IPS-NIHi7 (cell line): ENCODE measurements around the gene TRIB2.

ENCODE experiments used
- DNase-seq: peaks from one replicate; pipeline ENCODE4 v3.0.0; 2012; ENCODE audit warnings: mixed read lengths; ENCODE audit errors: extremely low spot score

TRIB2 gene

GRCh38 chr2:12778369-12778768, 61.6 kb downstream of the TRIB2 start:
- peak; percentile 43 for DNase-seq

DNA sequence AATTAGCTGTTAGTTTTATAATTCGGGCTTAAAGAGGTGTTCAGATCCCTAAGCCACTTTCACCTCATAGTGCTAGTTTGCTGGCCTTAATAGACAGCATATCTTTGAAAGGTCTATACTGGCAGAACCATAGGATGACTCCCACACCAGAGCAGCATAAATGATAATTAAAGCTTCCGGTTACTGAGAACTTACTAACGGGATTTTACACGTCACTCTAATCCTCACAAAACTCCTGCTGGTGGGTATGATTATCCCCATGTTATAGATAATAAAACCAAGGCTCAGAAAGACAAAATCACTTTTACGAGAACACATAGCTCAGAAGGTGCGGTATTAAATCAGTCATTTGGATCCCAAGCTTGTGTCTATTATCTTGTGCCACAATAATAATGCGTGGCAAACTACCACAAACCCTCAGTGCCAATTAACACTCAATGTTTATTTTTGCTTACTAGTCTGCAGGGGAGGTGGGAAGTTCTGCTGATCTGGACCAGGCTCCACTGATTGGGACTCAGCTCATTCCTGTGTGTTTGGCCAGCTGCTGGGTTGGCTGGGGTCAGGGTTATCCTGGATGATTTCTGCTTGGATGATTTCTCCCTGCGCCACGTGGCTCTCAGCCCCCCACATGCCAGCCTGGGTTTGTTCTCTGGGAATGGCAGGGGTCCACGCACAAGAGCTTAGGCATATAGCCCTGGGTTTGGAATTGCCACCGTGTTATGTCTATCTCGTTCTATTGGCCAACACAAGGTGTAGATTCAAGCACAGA, 62.3 kb downstream of the TRIB2 start:
- no peak for DNase-seq

DNA sequence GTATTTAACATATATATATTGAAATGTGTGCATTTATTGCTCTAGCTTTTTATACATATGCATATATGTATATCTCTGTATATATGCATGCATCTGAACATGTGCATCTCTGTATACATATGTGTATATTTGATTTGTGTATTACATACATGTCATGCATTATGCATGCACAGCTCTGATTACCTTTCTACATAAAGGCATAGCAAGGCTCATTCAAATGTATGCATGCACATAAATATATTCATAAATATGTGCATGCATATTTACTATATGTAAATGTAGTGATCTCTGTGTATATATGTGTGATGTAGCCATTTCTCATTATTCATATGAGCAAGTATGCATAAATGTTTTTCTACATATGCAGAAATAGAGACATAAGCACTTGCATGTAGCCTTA, 64.6 kb downstream of the TRIB2 start:
- DNase-seq, result no peak

DNA sequence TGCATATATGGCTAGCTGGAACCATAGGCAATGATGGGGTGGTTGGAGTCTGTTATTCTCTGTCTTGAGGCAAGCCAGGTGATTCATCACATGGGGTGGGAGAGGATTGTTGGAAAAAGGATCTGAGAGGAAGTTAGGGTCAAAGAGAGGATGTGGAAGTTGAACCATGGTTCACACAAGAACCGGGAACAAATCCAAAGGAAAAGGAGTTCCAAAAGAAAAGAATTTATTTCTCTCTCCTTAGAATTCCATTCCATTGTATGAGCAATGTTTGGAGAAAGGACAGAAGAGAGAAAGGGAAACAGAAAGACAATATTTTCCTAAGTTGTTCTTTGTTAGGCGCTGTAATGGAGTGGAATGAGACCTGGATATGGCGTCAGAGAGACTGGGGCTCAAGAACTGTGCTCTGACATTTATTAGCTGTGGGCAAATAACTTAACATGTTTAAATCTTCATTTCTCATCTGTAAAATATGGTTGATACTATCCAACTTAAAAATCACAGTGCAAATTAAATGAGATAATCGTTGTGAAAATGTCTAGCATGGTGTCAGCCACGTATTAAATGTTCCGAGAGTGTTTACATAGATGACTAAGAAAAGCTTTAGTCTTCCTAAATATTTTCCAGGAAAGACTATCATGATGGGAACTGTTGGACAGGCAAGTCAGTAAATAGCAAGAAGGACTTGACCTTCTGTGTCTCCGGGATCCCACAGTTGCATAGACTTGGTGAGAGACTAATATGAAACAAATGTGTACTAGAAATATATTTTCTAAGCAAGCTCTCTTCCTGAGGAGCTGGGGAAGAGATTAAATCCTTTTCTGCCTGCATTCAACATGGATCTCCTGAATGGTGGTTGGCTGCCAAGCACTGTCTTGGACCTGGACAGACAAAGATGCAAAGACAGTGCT, 71.4 kb downstream of the TRIB2 start:
- no peak for DNase-seq

GRCh38 chr2:12791906-12792305, 75.2 kb downstream of the TRIB2 start:
- no peak for DNase-seq
